Renal cortex interstitium (tissue), 11 donors: Measurements from ENCODE around the gene SMYD3. TPM values are rescaled to one million over a fixed set of nuclear protein-coding genes. Genes with fewer than 3 reads are reported as not detected.

Experiments
- DNase-seq, 11 donors: peaks; one replicate each; pipeline ENCODE4 v3.0.0-alpha.2; 2013; ENCODE audit warnings: low read depth in 9 of 11, low spot score in 4 of 11; ENCODE audit errors: extremely low read depth in 1 of 11
- polyA plus RNA-seq, 3 donors: library from polyadenylated mRNA; unstranded; fragments of 120-200 nt; gene quantifications; one replicate each; pipeline ENCODE4 v1.2.1, GENCODE V29; 2013; ENCODE audit not compliant: insufficient read length in 3 of 3

Gene SMYD3
- polyA plus RNA-seq, 3 donors, result 25.0 to 28.7 (median 28.5) TPM

GRCh38 chr1:245873883-245874671 lies 633.0 kb downstream of the SMYD3 start:
- DNase-seq, result no peak

- no peak for DNase-seq
Measured at GRCh38 chr1:245873068-245873467, 634.0 kb downstream of the SMYD3 start.

GRCh38 chr1:245872475-245872874 lies 634.6 kb downstream of the SMYD3 start:
- no peak for DNase-seq

- DNase-seq, result no peak
Measured at GRCh38 chr1:245871915-245872314, 635.2 kb downstream of the SMYD3 start.

- DNase-seq, result no peak
Measured at GRCh38 chr1:245871191-245871590, 635.9 kb downstream of the SMYD3 start.

GRCh38 chr1:245870698-245871097 lies 636.4 kb downstream of the SMYD3 start:
- DNase-seq, result no peak

- DNase-seq, result no peak
Measured at GRCh38 chr1:245869847-245870246, 637.2 kb downstream of the SMYD3 start.

- DNase-seq, result no peak
Measured at GRCh38 chr1:245867738-245868137, 639.3 kb downstream of the SMYD3 start.

- no peak for DNase-seq
Measured at GRCh38 chr1:245864872-245865271, 642.2 kb downstream of the SMYD3 start.

GRCh38 chr1:245863566-245864184 lies 643.4 kb downstream of the SMYD3 start:
- no peak for DNase-seq

- no peak for DNase-seq
Measured at GRCh38 chr1:245862812-245863540, 644.1 kb downstream of the SMYD3 start.

GRCh38 chr1:245860657-245861544 lies 646.2 kb downstream of the SMYD3 start:
- no peak for DNase-seq

- DNase-seq, result no peak
Measured at GRCh38 chr1:245859493-245860114, 647.5 kb downstream of the SMYD3 start.

- DNase-seq, result no peak
Measured at GRCh38 chr1:245858722-245859492, 648.2 kb downstream of the SMYD3 start.

GRCh38 chr1:245858022-245858721 lies 648.9 kb downstream of the SMYD3 start:
- no peak for DNase-seq

GRCh38 chr1:245856944-245857531 lies 650.0 kb downstream of the SMYD3 start:
- DNase-seq, result no peak
